SJCRH30 (cell line): ENCODE measurements around the gene PEF1. TPM values are rescaled to one million over a fixed set of nuclear protein-coding genes. Genes with fewer than 3 reads are reported as not detected.

ENCODE experiments used
- DNase-seq, 2 experiments: peaks; one replicate each; pipeline ENCODE4 v3.0.0-alpha.2; 2015 to 2020
- H3K27ac ChIP-seq: fragments of 250-450 bp; sonication (Bioruptor Pico); 2 replicates; pipeline ENCODE4 v1.5.1; 2020; ENCODE audit warnings: mild to moderate bottlenecking, moderate library complexity
- H3K27me3 ChIP-seq: fragments of 250-450 bp; sonication (Bioruptor Pico); 2 replicates; pipeline ENCODE4 v1.5.1; 2020; ENCODE audit warnings: mild to moderate bottlenecking, moderate library complexity
- H3K36me3 ChIP-seq: fragments of 250-450 bp; sonication (Bioruptor Pico); 2 replicates; pipeline ENCODE4 v1.5.1; 2020; ENCODE audit warnings: mild to moderate bottlenecking, moderate library complexity
- H3K4me1 ChIP-seq: fragments of 250-450 bp; sonication (Bioruptor Pico); 2 replicates; pipeline ENCODE4 v1.5.1; 2020; ENCODE audit warnings: mild to moderate bottlenecking, moderate library complexity
- H3K4me3 ChIP-seq: fragments of 250-450 bp; sonication (Bioruptor Pico); 2 replicates; pipeline ENCODE4 v1.5.1; 2020; ENCODE audit warnings: mild to moderate bottlenecking, moderate library complexity
- H3K9me3 ChIP-seq: fragments of 250-450 bp; sonication (Bioruptor Pico); replicated peaks from 2 replicates; pipeline ENCODE4 v1.5.1; 2020; ENCODE audit warnings: mild to moderate bottlenecking, moderate library complexity
- total RNA-seq: library from RNA; depleted of rRNA; stranded (reverse); fragments of >200 nt; shearing (Covaris generic); gene quantifications from 2 replicates; pipeline ENCODE4 v1.2.3, GENCODE V29; 2014

PEF1 gene
- total RNA-seq, 1 experiment from 2014 or later, result 64.8 TPM

DNA sequence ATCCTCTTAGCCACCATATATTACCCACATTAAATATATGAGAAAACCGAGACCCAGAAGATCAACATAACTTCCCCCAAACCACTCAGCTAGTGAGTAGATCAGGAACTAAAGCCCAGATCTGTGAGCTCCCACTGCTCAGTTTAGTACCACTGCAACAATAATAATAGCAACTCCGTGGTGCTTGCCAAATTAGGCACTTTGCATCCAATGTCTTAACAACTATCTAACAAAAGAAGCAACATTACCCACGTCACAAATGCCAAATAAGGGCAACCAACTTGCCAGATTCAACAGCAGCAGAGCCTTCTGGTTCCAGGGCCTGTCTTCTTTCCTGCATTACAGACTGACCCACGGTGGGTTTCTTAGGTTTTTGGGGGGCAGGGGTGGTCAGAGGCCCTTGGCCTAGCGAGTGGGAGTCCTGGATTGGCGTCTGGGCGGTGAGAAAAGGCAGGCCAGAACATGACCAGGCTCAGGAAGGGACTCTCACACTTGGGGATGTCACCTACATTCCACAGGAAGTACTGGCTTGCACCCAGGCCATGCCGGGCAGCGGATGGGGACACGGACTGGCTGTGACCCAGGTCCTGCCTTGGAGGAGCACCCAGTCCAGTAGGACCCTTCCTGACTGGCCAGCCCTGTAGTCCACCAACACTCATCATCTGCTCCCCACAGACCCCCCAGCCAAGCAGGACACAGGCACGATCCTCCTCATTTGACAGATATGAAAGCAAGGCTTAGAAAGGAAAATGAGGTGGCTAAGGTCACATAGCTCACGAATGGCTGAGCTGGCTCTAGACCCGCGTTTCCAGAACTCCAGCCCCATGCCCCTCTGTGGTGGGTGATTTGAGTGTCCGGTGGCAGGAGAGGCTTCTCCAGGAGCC is 22.6 kb downstream of the PEF1 start:
- Histone ChIP-seq H3K4me3 (no peak overlapping the region), H3K27ac (no peak overlapping the region), H3K4me1 (peaks cover 5% of the 10 kb centered on the region; the same call in 1 of the 2 replicates), H3K27me3 (0 out of 2 replicates have a peak, but pooled peaks cover 2% of the 10 kb centered on the region), H3K9me3 (no peaks in the 10 kb centered on the region), H3K36me3 (no peaks in the 10 kb centered on the region)
- no peak for DNase-seq

DNA sequence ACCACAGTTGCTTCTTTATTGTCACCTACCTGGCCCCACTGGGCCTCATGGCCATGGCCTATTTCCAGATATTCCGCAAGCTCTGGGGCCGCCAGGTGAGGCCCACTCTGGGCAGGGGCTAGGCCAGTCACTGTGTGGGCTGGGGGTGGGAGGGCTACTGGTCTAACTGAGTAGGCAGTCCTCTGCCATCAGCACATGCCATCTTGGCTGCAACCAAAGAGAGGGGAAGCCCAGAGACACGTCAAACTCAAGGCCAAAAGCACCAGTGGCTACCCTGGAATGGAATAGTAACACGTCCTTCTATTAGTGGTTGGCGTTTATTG is 23.2 kb downstream of the PEF1 start:
- 0 out of 2 replicates have a peak, but pooled peaks cover 8% of the 10 kb centered on the region for H3K27me3 ChIP-seq
- H3K36me3 ChIP-seq, result no peaks in the 10 kb centered on the region
- H3K9me3 ChIP-seq, result no peaks in the 10 kb centered on the region
- H3K27ac ChIP-seq, result no peak overlapping the region
- no peak for DNase-seq
- no peak overlapping the region for H3K4me3 ChIP-seq
- peaks cover 4% of the 10 kb centered on the region; the same call in 1 of the 2 replicates for H3K4me1 ChIP-seq

DNA sequence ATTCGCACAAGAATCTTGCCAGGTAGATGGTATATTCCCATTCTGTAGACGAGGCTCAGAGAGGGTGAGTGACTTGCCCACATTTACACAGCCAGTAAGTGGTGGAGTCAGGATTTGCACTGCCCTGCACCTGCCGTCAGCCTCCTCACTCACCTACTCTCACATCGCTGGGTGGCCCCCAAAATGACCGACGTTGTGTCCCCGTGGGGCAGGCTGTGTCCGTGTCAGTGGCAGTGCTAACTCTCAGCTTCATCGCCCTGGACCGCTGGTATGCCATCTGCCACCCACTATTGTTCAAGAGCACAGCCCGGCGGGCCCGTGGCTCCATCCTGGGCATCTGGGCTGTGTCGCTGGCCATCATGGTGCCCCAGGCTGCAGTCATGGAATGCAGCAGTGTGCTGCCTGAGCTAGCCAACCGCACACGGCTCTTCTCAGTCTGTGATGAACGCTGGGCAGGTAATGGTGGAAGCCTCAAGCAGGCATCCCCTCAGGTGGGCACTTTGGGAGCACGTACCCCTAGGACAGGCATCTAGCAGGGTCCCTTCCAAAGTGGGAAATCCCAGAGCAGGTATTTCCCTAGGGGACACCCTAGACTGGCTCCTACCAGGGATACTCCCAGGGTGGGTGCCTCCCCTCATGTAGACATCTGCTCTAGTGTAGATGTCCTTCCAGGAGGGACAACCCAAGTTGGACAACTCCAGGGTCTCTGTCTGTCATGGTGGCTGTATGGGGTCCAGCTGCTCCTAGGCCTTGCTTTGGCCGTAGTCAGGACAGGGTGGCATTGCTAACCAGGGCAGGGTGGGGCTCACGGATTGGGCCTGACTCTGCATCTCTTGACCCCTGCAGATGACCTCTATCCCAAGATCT is 23.8 kb downstream of the PEF1 start:
- DNase-seq, result no peak
- no peaks in the 10 kb centered on the region for H3K36me3 ChIP-seq
- H3K4me1 ChIP-seq, result no peaks in the 10 kb centered on the region; the same call in 1 of the 2 replicates
- no peak overlapping the region for H3K4me3 ChIP-seq
- no peak overlapping the region for H3K27ac ChIP-seq
- H3K9me3 ChIP-seq, result no peaks in the 10 kb centered on the region
- peaks cover 8% of the 10 kb centered on the region; the same call in 1 of the 2 replicates for H3K27me3 ChIP-seq

DNA sequence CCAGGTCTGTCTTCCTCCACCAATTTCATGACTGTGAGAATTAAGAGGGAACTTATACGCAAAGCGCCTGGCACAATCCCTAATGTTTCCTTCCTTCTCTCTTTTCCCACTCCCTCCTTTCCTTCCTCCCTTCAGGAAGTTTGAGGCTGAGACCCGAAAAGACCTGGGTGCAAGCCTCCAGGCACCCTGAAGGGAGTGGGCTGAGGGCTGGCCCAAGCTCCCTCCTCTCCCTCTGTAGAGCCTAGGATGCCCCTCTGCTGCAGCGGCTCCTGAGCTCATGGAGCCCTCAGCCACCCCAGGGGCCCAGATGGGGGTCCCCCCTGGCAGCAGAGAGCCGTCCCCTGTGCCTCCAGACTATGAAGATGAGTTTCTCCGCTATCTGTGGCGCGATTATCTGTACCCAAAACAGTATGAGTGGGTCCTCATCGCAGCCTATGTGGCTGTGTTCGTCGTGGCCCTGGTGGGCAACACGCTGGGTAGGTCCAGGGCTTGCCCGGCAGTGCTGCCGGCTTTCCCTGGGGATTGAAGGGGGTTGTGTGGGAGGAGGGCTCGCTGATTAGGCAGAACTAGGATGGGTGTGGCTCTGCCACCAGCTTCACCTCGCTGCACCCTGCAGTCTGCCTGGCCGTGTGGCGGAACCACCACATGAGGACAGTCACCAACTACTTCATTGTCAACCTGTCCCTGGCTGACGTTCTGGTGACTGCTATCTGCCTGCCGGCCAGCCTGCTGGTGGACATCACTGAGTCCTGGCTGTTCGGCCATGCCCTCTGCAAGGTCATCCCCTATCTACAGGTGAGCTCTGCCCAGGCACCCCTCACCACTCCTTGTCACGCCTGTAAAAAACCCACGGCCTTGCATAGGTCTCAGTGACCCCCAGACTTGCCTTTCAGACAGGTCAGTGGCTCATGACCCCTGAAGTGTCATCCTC is 25.5 kb downstream of the PEF1 start:
- Histone ChIP-seq H3K36me3 (no peaks in the 10 kb centered on the region), H3K27ac (no peak overlapping the region), H3K9me3 (no peaks in the 10 kb centered on the region), H3K27me3 (peaks cover 18% of the 10 kb centered on the region; the same call in 1 of the 2 replicates), H3K4me3 (no peak overlapping the region), H3K4me1 (no peaks in the 10 kb centered on the region)
- DNase-seq, result no peak

DNA sequence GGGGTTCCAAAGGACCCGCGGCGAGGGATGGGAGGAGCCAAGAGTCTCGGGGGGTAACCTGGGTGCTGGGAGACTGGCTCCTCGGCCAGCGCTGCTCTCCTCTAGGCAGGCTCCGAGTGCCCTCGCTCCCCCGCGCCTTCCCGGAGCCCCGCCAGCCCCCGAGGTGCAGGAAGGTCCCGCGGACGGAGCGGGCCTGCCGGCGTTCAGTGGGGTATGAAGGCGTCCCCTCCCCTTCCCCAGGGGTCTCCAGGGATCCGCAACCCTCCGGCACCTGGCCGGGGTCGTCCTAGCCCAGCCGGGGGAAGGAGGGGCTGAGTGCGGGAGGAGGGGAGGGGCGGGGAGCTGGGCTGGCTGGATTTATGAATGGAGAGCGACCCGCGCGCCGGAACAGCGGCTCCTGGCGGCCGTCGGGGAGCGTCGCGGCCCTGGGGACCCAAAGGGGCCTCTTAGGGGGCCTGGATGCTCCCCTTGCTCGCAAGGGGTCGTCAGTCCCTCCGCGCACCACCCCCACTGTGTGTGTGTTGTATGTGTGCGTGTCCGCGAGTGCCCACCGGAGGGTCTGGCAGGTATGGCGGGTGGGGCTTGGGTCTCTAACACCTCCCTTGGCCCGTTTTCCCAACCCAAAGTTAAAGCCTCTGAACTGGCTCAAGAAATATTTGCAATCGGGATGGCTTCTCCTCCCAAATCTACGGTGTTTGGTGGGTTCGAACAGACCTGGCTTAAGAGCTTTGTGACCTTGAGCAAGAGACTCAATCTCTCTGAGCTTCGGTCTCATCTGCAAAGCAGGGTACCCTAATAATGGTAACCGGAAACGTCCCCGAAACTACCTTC is 26.5 kb downstream of the PEF1 start:
- Histone ChIP-seq H3K27ac (no peak overlapping the region), H3K4me1 (no peaks in the 10 kb centered on the region), H3K9me3 (no peaks in the 10 kb centered on the region), H3K4me3 (peak overlapping the region; percentile 47), H3K36me3 (no peaks in the 10 kb centered on the region), H3K27me3 (peaks cover 18% of the 10 kb centered on the region; the same call in 1 of the 2 replicates)
- DNase-seq, result peak; percentile 48 to 63

DNA sequence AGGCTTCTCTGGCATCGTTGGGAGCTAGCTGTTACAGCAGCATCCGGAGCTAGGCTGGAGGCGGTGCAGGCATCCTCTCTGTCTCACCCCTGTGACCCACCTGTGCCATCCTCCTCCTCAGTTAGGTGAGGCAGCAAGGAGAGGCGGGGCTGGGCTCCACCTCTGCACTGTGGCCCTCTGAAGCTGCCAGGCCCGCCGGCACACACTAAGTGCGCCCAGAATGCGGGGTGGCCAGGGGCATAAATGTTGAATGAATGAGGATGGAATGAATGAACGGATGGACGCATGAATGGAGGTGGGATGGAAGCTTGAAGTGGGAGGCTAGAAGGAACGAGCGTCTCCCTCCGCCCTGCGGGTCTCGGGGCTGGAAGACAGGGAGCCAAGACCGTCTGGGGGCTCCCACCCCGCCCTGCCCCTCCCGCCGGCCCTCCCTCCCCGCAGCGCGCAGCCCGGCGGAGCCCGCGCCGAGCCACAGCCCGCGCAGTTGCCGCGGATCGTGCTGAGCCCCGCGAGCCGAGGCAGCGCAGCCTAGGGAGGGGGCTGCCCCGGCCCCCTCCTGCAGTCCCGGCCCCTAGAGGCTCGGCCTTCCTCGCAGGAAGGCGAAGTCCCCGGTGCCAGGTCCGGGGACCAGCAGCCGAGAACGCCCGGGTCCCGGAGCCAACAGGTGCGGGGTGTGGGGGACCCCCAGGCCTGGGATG is 27.3 kb downstream of the PEF1 start, which contains the start of gene HCRTR1:
Gene HCRTR1 (plus strand): TSS at position 472 of the 698 bp plus-strand sequence. CDS start 1,504 bp downstream, outside the sequence.
- no peaks in the 10 kb centered on the region for H3K9me3 ChIP-seq
- no peaks in the 10 kb centered on the region for H3K36me3 ChIP-seq
- peak within 1 kb of the TSS; percentile 47 for H3K4me3 ChIP-seq
- no peaks in the 10 kb centered on the region for H3K4me1 ChIP-seq
- no peak for DNase-seq
- H3K27me3 ChIP-seq, result peaks cover 18% of the 10 kb centered on the region; the same call in 1 of the 2 replicates
- H3K27ac ChIP-seq, result no peak within 1 kb of the TSS

DNA sequence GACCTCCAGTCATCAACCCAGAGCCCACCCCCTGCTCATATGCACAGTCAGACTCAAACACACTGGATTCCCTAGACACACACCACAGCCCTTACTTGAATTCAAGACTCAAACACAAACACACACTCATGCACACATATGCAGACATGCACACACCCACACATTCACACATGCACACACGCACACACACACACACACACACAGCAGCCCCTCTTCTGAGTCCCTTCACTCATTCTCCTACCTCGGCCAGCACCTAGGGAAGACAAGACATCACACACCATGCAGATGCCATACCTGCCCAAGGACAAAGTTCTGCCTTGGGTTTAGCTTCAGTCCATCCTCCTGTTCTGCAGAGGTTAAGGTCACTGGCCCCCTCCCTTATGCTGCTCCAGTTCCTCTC is 28.7 kb downstream of the PEF1 start:
- Histone ChIP-seq H3K4me3 (no peak overlapping the region), H3K27me3 (peaks cover 18% of the 10 kb centered on the region; the same call in 1 of the 2 replicates), H3K4me1 (no peaks in the 10 kb centered on the region), H3K36me3 (no peaks in the 10 kb centered on the region), H3K27ac (no peak overlapping the region), H3K9me3 (no peaks in the 10 kb centered on the region)
- no peak for DNase-seq

DNA sequence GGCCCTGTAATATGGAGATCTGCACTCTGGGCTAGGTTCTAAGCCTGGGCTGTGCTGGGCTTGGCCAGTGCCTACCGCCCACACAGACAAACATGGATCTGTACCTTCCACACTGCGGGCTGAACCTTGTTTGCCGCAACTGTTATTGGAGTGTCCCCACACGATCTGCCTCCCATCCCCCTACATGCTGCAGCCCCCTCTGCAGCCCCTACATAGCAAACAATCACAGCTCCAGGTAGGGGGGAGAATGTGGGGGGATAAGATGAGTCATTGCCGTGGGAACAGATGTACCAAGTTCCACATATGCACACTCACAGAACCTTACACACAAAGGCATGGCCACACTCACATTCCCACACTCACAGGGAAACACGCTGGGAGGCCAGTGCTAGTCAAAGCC is 29.3 kb downstream of the PEF1 start:
- H3K4me3 ChIP-seq, result no peak overlapping the region
- no peaks in the 10 kb centered on the region for H3K36me3 ChIP-seq
- peaks cover 18% of the 10 kb centered on the region; the same call in 1 of the 2 replicates for H3K27me3 ChIP-seq
- H3K9me3 ChIP-seq, result no peaks in the 10 kb centered on the region
- no peak for DNase-seq
- no peaks in the 10 kb centered on the region for H3K4me1 ChIP-seq
- H3K27ac ChIP-seq, result no peak overlapping the region

DNA sequence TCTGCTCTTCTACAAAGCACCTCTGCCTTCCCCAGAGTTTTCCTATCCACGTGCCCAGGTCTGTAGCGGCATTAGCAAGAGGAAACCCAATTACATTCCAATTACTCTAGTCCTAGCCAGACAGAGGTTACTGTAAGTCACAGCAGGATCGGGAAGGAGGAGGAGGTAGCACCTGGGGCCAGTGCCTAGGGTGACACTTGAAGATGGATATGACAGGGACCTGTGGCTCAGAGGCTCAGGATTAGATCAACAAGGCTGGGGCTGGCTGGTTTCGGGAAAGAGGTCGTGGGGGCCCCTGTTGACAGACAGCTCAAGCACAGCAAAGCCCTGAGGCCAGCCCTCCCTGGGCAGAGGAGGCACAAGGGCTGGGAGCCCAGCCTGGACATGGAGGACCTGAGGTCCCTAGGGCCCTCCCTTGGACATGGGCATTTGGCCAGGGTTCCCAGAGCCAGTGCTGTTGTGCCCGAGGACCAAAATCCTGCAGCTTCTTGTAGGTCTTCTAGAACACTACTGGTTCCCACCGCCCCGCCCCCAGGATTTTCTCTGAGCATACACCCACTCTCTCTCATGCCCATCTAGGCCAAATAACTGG is 30.2 kb downstream of the PEF1 start:
- H3K4me3 ChIP-seq, result no peak overlapping the region
- no peak for DNase-seq
- no peak overlapping the region for H3K27ac ChIP-seq
- H3K4me1 ChIP-seq, result no peaks in the 10 kb centered on the region
- peaks cover 18% of the 10 kb centered on the region; the same call in 1 of the 2 replicates for H3K27me3 ChIP-seq
- H3K9me3 ChIP-seq, result no peaks in the 10 kb centered on the region
- H3K36me3 ChIP-seq, result no peaks in the 10 kb centered on the region

DNA sequence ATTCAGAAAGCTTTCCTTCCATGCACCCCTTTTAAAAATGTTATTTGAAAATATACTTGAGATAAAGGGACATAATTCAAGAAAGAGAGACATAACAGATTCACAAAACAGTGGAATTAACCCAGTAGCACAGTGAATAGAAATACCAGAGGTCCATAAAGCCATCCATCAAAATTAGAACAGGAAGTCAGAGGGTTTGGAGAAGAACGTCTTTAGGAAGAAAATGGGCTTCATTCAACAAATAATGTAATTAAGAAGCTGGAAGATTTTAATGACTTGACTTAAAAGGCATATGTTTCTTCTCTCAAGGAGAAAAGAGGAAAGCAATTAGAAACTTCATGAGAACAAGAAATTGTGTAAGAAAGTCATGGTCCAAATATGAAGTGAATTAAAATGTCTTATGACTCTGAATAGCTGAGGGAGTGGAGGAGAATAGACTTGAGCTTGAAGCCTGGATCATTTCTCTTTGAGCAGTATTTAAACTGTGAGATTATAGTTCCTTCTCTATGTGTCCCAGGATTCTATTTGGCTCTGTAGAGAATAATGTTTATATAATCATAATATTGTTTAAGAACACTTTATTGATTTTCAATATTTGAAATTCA is 35.1 kb downstream of the PEF1 start:
- Histone ChIP-seq H3K36me3 (no peaks in the 10 kb centered on the region), H3K27me3 (0 out of 2 replicates have a peak, but pooled peaks cover 4% of the 10 kb centered on the region), H3K4me1 (no peaks in the 10 kb centered on the region), H3K27ac (no peak overlapping the region), H3K4me3 (no peak overlapping the region), H3K9me3 (no peaks in the 10 kb centered on the region)
- no peak for DNase-seq

DNA sequence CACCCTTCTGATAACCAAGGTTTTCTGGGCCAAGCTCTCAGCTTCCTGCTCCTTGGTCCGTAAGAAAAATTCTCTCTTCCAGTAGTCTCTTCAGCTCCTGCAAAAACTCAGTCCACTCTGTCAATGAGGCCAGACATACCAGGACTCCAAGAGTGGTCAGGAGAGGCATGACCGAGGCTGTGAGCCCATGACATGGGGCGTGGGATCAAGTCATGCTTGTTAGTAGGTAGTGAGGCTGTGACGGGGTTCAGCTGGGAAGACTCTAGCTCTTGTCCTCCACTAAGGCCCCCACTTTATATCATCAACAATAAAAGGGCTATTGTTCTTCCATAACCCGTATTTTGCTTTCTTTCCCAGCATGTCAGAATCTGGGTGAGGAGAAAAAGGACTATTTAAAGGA is 37.3 kb downstream of the PEF1 start:
- no peaks in the 10 kb centered on the region for H3K27me3 ChIP-seq
- no peak for DNase-seq
- H3K36me3 ChIP-seq, result no peaks in the 10 kb centered on the region
- H3K27ac ChIP-seq, result no peak overlapping the region
- no peak overlapping the region for H3K4me3 ChIP-seq
- no peaks in the 10 kb centered on the region for H3K9me3 ChIP-seq
- H3K4me1 ChIP-seq, result no peaks in the 10 kb centered on the region

DNA sequence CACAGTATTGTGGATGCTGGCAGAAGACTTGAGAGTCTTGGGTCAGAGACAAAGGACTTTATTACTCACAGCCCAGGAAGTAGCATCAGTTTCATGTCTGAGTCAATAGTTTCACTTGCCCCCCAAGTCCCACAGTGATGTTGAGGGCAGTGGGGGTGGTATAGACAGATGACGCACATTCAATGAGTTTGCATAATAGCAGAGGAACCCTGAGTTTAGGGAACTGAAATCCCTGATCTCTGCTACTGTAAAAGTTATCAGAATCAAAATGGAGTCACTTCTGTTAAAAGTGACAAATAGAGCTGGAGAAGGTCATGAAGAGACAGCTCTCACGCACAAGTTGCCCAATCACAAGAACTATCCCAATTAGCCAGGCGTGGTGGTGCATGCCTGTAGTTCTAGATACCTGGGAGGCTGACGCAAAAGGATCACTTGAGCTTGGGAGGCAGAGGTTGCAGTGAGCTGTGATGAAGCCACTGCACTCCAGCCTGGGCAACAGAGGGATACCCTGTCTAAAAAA is 38.7 kb downstream of the PEF1 start:
- no peak overlapping the region for H3K27ac ChIP-seq
- H3K9me3 ChIP-seq, result no peaks in the 10 kb centered on the region
- no peak overlapping the region for H3K4me3 ChIP-seq
- no peaks in the 10 kb centered on the region for H3K36me3 ChIP-seq
- no peak for DNase-seq
- H3K4me1 ChIP-seq, result no peaks in the 10 kb centered on the region
- H3K27me3 ChIP-seq, result no peaks in the 10 kb centered on the region; the same call in 1 of the 2 replicates
